Subcutaneous abdominal adipose tissue (tissue), 5 donors: ENCODE data around the gene STAC2.

Source experiments
- H3K27ac ChIP-seq: one replicate; pipeline ENCODE4 v1.7.0; 2013; ENCODE audit warnings: low read depth, mild to moderate bottlenecking, inconsistent platforms, low read length, moderate library complexity
- H3K27me3 ChIP-seq, 5 donors: one replicate each; pipeline ENCODE4 v1.7.0; 2013; ENCODE audit warnings: low read length in 5 of 5, inconsistent platforms in 1 of 5; ENCODE audit not compliant: control insufficient read depth in 5 of 5, insufficient read depth in 4 of 5
- H3K36me3 ChIP-seq, 5 donors: one replicate each; pipeline ENCODE4 v1.7.0; 2013; ENCODE audit warnings: low read length in 5 of 5; ENCODE audit not compliant: control insufficient read depth in 5 of 5, insufficient read depth in 5 of 5
- H3K4me1 ChIP-seq, 5 donors: one replicate each; pipeline ENCODE4 v1.7.0; 2013; ENCODE audit warnings: low read length in 5 of 5, mild to moderate bottlenecking in 3 of 5, moderate library complexity in 1 of 5; ENCODE audit not compliant: control insufficient read depth in 5 of 5, insufficient read depth in 5 of 5
- H3K4me3 ChIP-seq, 5 donors: one replicate each; pipeline ENCODE4 v1.7.0; 2013; ENCODE audit warnings: low read length in 5 of 5, low read depth in 1 of 5
- H3K9ac ChIP-seq, 5 donors: one replicate each; pipeline ENCODE4 v1.7.0; 2013; ENCODE audit warnings: low read length in 5 of 5, mild to moderate bottlenecking in 4 of 5, moderate library complexity in 3 of 5
- H3K9me3 ChIP-seq, 5 donors: one replicate each; pipeline ENCODE4 v1.7.0; 2013; ENCODE audit warnings: low read length in 5 of 5; ENCODE audit not compliant: control insufficient read depth in 5 of 5
- donor health status: healthy.
- donor health status: healthy.
- donor health status: healthy.
- donor health status: healthy.
- donor health status: healthy.

Gene STAC2

GRCh38 chr17:39199820-39200069 lies 26.0 kb downstream of the STAC2 start:
- H3K36me3 ChIP-seq, result peaks cover 12 to 33% (median 31%) of the 10 kb centered on the region in 5 donors
- peak overlapping the region; percentile 98 to 100 (median 99) for H3K9ac ChIP-seq
- peak overlapping the region; percentile 99 for H3K27ac ChIP-seq
- H3K9me3 ChIP-seq, result no peaks in the 10 kb centered on the region
- H3K4me3 ChIP-seq, result peak overlapping the region; percentile 76 to 98 (median 91)
- H3K27me3 ChIP-seq, result peaks cover 0 to 2% (median 0%) of the 10 kb centered on the region in 5 donors
- H3K4me1 ChIP-seq, result peaks cover 9 to 64% (median 52%) of the 10 kb centered on the region in 5 donors

- peak overlapping the region; percentile 45 to 76 (median 69) for H3K4me3 ChIP-seq
- peak overlapping the region in 1 of 5 donors; percentile 76 for H3K9ac ChIP-seq
- H3K27me3 ChIP-seq, result peaks cover 0 to 2% (median 0%) of the 10 kb centered on the region in 5 donors
- peaks cover 9 to 65% (median 54%) of the 10 kb centered on the region in 5 donors for H3K4me1 ChIP-seq
- peaks cover 6 to 18% (median 17%) of the 10 kb centered on the region in 5 donors for H3K36me3 ChIP-seq
- no peaks in the 10 kb centered on the region for H3K9me3 ChIP-seq
- H3K27ac ChIP-seq, result peak overlapping the region; percentile 41
These were observed 27.6 kb downstream of the STAC2 start for GRCh38 chr17:39198186-39198566.

GRCh38 chr17:39197380-39198185 lies 28.2 kb downstream of the STAC2 start, which contains the start of gene CACNB1:
CACNB1 (minus strand) TSS chr17:39197669; CDS start chr17:39197495, 174 bp downstream.
- Histone ChIP-seq H3K4me1 (peaks cover 9 to 65% (median 54%) of the 10 kb centered on the region in 5 donors), H3K27ac (peak within 1 kb of the TSS; percentile 41), H3K27me3 (peaks cover 0 to 2% (median 0%) of the 10 kb centered on the region in 5 donors), H3K9ac (peak within 1 kb of the TSS in 4 of 5 donors; percentile 48 to 78 (median 70)), H3K9me3 (no peaks in the 10 kb centered on the region), H3K4me3 (peak within 1 kb of the TSS; percentile 45 to 76 (median 69)), H3K36me3 (peaks cover 3 to 19% (median 13%) of the 10 kb centered on the region in 5 donors)

GRCh38 chr17:39196808-39197291 lies 28.9 kb downstream of the STAC2 start:
- Histone ChIP-seq H3K4me1 (peaks cover 9 to 59% (median 52%) of the 10 kb centered on the region in 5 donors), H3K9ac (peak overlapping the region in 4 of 5 donors; percentile 48 to 78 (median 70)), H3K9me3 (no peaks in the 10 kb centered on the region), H3K27ac (no peak overlapping the region), H3K36me3 (peaks cover 0 to 19% (median 13%) of the 10 kb centered on the region in 5 donors), H3K27me3 (peaks cover 0 to 2% (median 0%) of the 10 kb centered on the region in 5 donors), H3K4me3 (peak overlapping the region in 4 of 5 donors; percentile 68 to 76 (median 70))

GRCh38 chr17:39196241-39196807 lies 29.4 kb downstream of the STAC2 start:
- Histone ChIP-seq H3K36me3 (peaks cover 0 to 20% (median 13%) of the 10 kb centered on the region in 5 donors), H3K9ac (no peak overlapping the region), H3K9me3 (no peaks in the 10 kb centered on the region), H3K27ac (peak overlapping the region; percentile 41), H3K27me3 (peaks cover 0 to 2% (median 0%) of the 10 kb centered on the region in 5 donors), H3K4me1 (peaks cover 9 to 55% (median 47%) of the 10 kb centered on the region in 5 donors), H3K4me3 (peak overlapping the region in 4 of 5 donors; percentile 4 to 76 (median 70))

- H3K4me3 ChIP-seq, result no peak overlapping the region
- peak overlapping the region in 1 of 5 donors; percentile 24 for H3K9ac ChIP-seq
- peak overlapping the region; percentile 41 for H3K27ac ChIP-seq
- peaks cover 4 to 48% (median 40%) of the 10 kb centered on the region in 5 donors for H3K4me1 ChIP-seq
- H3K36me3 ChIP-seq, result peaks cover 0 to 23% (median 15%) of the 10 kb centered on the region in 5 donors
- no peaks in the 10 kb centered on the region for H3K9me3 ChIP-seq
- H3K27me3 ChIP-seq, result peaks cover 0 to 2% (median 0%) of the 10 kb centered on the region in 5 donors
These were observed 30.1 kb downstream of the STAC2 start for GRCh38 chr17:39195568-39196160.

GRCh38 chr17:39194985-39195524 lies 30.7 kb downstream of the STAC2 start:
- no peak overlapping the region for H3K27ac ChIP-seq
- H3K36me3 ChIP-seq, result peaks cover 0 to 23% (median 15%) of the 10 kb centered on the region in 5 donors
- H3K9ac ChIP-seq, result peak overlapping the region in 1 of 5 donors; percentile 24
- H3K9me3 ChIP-seq, result no peaks in the 10 kb centered on the region
- H3K4me1 ChIP-seq, result peaks cover 4 to 45% (median 38%) of the 10 kb centered on the region in 5 donors
- H3K4me3 ChIP-seq, result no peak overlapping the region
- peaks cover 0 to 2% (median 0%) of the 10 kb centered on the region in 5 donors for H3K27me3 ChIP-seq

GRCh38 chr17:39194089-39194984 lies 31.4 kb downstream of the STAC2 start:
- Histone ChIP-seq H3K36me3 (peaks cover 0 to 23% (median 15%) of the 10 kb centered on the region in 5 donors), H3K9ac (no peak overlapping the region)

GRCh38 chr17:39193346-39193745 lies 32.4 kb downstream of the STAC2 start:
- H3K27me3 ChIP-seq, result peaks cover 0 to 2% (median 0%) of the 10 kb centered on the region in 5 donors
- peaks cover 4 to 33% (median 28%) of the 10 kb centered on the region in 5 donors for H3K4me1 ChIP-seq
- H3K36me3 ChIP-seq, result peaks cover 0 to 23% (median 15%) of the 10 kb centered on the region in 5 donors
- no peaks in the 10 kb centered on the region for H3K9me3 ChIP-seq
- no peak overlapping the region for H3K9ac ChIP-seq
- no peak overlapping the region for H3K27ac ChIP-seq
- H3K4me3 ChIP-seq, result no peak overlapping the region

More at GRCh38 chr17:39194089-39194984, 31.4 kb downstream of the STAC2 start:
- no peaks in the 10 kb centered on the region for H3K9me3 ChIP-seq
- H3K4me1 ChIP-seq, result peaks cover 4 to 40% (median 34%) of the 10 kb centered on the region in 5 donors
- H3K27ac ChIP-seq, result no peak overlapping the region
- peaks cover 0 to 2% (median 0%) of the 10 kb centered on the region in 5 donors for H3K27me3 ChIP-seq
- H3K4me3 ChIP-seq, result no peak overlapping the region
